Vagina (tissue), 2 donors: Measurements from ENCODE around the gene DENND4B.

Source experiments
- POLR2A ChIP-seq, 2 donors: fragments of 450-650 bp; IDR thresholded peaks; one replicate each; pipeline ENCODE4 v1.6.1; 2017; ENCODE audit warnings: antibody characterized with exemption in 2 of 2, mild to moderate bottlenecking in 2 of 2, moderate library complexity in 2 of 2
- TF ChIP-seq, protein P1 (sequence below), 3 experiments: fragments of 450-650 bp in 2 of 3; fragments of 200-600 bp in 1 of 3; sonication (generic) in 1 of 3; IDR thresholded peaks; one replicate each; pipeline ENCODE4 v1.5.1; 2017 to 2019; ENCODE audit warnings: antibody characterized with exemption in 3 of 3, mild to moderate bottlenecking in 2 of 3, moderate library complexity in 2 of 3

DNA sequence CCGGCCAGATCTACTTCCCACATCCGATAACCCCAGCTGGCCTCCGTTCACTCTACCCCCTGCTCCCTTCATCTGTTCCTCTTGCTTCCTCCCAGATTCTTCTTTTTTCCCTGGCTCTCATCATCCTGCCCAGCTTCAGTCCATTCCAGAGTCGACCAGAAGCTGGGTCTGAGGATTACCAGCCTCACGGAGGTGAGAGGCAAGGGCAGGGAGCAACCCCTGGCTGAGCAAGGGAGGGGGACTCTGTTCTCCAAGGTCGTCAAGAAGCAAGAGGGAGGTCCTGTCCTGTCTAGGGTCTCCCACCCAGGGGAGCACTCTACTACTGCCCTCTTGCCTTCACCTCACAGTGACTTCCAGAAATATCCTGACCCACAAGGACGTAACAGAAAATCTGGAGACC is 27.0 kb upstream of the DENND4B start:
- no peak for TF ChIP-seq POLR2A (IDR thresholded peaks at IDR 0.05)
- TF ChIP-seq, protein P1, sequence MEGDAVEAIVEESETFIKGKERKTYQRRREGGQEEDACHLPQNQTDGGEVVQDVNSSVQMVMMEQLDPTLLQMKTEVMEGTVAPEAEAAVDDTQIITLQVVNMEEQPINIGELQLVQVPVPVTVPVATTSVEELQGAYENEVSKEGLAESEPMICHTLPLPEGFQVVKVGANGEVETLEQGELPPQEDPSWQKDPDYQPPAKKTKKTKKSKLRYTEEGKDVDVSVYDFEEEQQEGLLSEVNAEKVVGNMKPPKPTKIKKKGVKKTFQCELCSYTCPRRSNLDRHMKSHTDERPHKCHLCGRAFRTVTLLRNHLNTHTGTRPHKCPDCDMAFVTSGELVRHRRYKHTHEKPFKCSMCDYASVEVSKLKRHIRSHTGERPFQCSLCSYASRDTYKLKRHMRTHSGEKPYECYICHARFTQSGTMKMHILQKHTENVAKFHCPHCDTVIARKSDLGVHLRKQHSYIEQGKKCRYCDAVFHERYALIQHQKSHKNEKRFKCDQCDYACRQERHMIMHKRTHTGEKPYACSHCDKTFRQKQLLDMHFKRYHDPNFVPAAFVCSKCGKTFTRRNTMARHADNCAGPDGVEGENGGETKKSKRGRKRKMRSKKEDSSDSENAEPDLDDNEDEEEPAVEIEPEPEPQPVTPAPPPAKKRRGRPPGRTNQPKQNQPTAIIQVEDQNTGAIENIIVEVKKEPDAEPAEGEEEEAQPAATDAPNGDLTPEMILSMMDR (IDR thresholded peaks at IDR 0.05): no peak
